Testis (tissue), 2 donors: ENCODE results near the gene FOSB.

Experiments
- CTCF ChIP-seq, 3 experiments: fragments of 450-650 bp in 2 of 3; fragments of 200-600 bp in 1 of 3; sonication (generic) in 1 of 3; IDR thresholded peaks; one replicate each; pipeline ENCODE4 v1.5.1; 2016 to 2019; ENCODE audit warnings: antibody characterized with exemption in 3 of 3, mild to moderate bottlenecking in 2 of 3, moderate library complexity in 1 of 3
- POLR2A ChIP-seq: fragments of 450-650 bp; IDR thresholded peaks from one replicate; pipeline ENCODE4 v1.6.1; 2017; ENCODE audit warnings: antibody characterized with exemption, mild to moderate bottlenecking, moderate library complexity

GRCh38 chr19:45421947-45422498 is 45.8 kb upstream of the FOSB start:
- no peak for TF ChIP-seq CTCF (IDR thresholded peaks at IDR 0.05)
- no peak for TF ChIP-seq POLR2A
